H1 (cell line): ENCODE results near the gene RHBDD1. TPM values are rescaled to one million over a fixed set of nuclear protein-coding genes. Genes with fewer than 3 reads are reported as not detected.

ENCODE experiments used
- CTCF ChIA-PET: fragments of 300-600 bp; sonication (Branson Sonifier 250); formaldehyde crosslinking; loops from one replicate; lab custom pipeline; 2021; ENCODE audit not compliant: partially characterized antibody; lab: Charles Lee
- POLR2A ChIA-PET: fragments of 300-600 bp; sonication (Branson Sonifier 250); formaldehyde crosslinking; loops from one replicate; lab custom pipeline; 2021; ENCODE audit warnings: inconsistent platforms; ENCODE audit not compliant: partially characterized antibody; lab: Charles Lee
- DNase-seq, 2 experiments: peaks; one replicate each; pipeline versions ENCODE4 v3.0.0 to v3.0.0-alpha.2; 2010 to 2022; ENCODE audit warnings: low spot score in 2 of 2, low read depth in 1 of 2, mixed read lengths in 1 of 2
- FAIRE-seq: peaks from 2 replicates; lab custom pipeline; 2011; peaks lifted over from hg19 to GRCh38; lab: Jason Lieb, UNC
- H2AFZ ChIP-seq: 2 replicates; pipeline ENCODE4 v1.8.1; 2012; ENCODE audit warnings: low read length, inconsistent platforms
- H2AK5ac ChIP-seq: 2 replicates; pipeline ENCODE4 v1.6.1; 2013; ENCODE audit warnings: low read depth, low read length
- H2BK120ac ChIP-seq: replicated peaks from 2 replicates; pipeline ENCODE3; 2013; ENCODE audit warnings: low read depth, low read length, inconsistent platforms
- H2BK12ac ChIP-seq: 2 replicates; pipeline ENCODE4 v1.6.1; 2013; ENCODE audit warnings: low read depth, low read length
- H2BK15ac ChIP-seq: 2 replicates; pipeline ENCODE4 v1.6.1; 2013; ENCODE audit warnings: low read length
- H2BK20ac ChIP-seq: 2 replicates; pipeline ENCODE4 v1.6.1; 2013; ENCODE audit warnings: low read length
- H2BK5ac ChIP-seq: 2 replicates; pipeline ENCODE4 v1.6.1; 2013; ENCODE audit warnings: low read depth, low read length
- H3K14ac ChIP-seq: 2 replicates; pipeline ENCODE4 v1.6.1; 2013; ENCODE audit warnings: inconsistent platforms; ENCODE audit not compliant: insufficient read length
- H3K18ac ChIP-seq: 2 replicates; pipeline ENCODE4 v1.6.1; 2013; ENCODE audit warnings: low read length; ENCODE audit errors: extremely low read depth
- H3K23ac ChIP-seq: 2 replicates; pipeline ENCODE4 v1.6.1; 2013; ENCODE audit warnings: inconsistent platforms; ENCODE audit not compliant: insufficient read length
- H3K23me2 ChIP-seq: 2 replicates; pipeline ENCODE4 v1.6.1; 2013; ENCODE audit warnings: low read depth, low read length
- H3K27ac ChIP-seq: 2 replicates; pipeline ENCODE4 v1.6.1; 2011; ENCODE audit warnings: low read depth, low read length, inconsistent platforms
- H3K27me3 ChIP-seq, 4 experiments: replicated peaks in 1 of 4; 1 replicate in 1 of 4; 2 replicates in 3 of 4; pipeline versions ENCODE4 v1.6.1 to v1.8.1; 2011 to 2013; ENCODE audit warnings: low read length in 3 of 4, mild to moderate bottlenecking in 3 of 4, inconsistent platforms in 2 of 4, mixed read lengths in 2 of 4, moderate library complexity in 1 of 4; ENCODE audit not compliant: control insufficient read depth in 3 of 4, insufficient read depth in 3 of 4; ENCODE audit errors: extremely low read depth in 1 of 4
- H3K36me3 ChIP-seq, 4 experiments: 2 replicates each; pipeline versions ENCODE4 v1.6.1 to v1.8.1; 2011 to 2013; ENCODE audit warnings: mild to moderate bottlenecking in 4 of 4, low read length in 3 of 4, moderate library complexity in 2 of 4, control low read depth in 1 of 4, inconsistent platforms in 1 of 4; ENCODE audit not compliant: insufficient read depth in 4 of 4, control insufficient read depth in 2 of 4
- H3K4ac ChIP-seq: replicated peaks from 2 replicates; pipeline ENCODE3; 2013; ENCODE audit warnings: low read length, low read depth, mixed read lengths, inconsistent platforms; ENCODE audit not compliant: insufficient read length
- H3K4me1 ChIP-seq, 4 experiments: replicated peaks in 1 of 4; 1 replicate in 1 of 4; 2 replicates in 3 of 4; pipeline versions ENCODE4 v1.6.1 to v1.8.1; 2011 to 2013; ENCODE audit warnings: low read length in 3 of 4, inconsistent platforms in 2 of 4, mixed read lengths in 1 of 4; ENCODE audit not compliant: insufficient read depth in 4 of 4, control insufficient read depth in 3 of 4
- H3K4me2 ChIP-seq, 2 experiments: 2 replicates each; pipeline versions ENCODE4 v1.6.1 to v1.8.1; 2011 to 2013; ENCODE audit warnings: low read depth in 2 of 2, low read length in 2 of 2, control low read depth in 1 of 2, inconsistent platforms in 1 of 2, mild to moderate bottlenecking in 1 of 2; ENCODE audit not compliant: insufficient read depth in 1 of 2
- H3K4me3 ChIP-seq, 4 experiments: fragments of 200-600, 300-600 bp in 1 of 4; sonication (generic), shearing (Covaris generic), sonication (Bioruptor Twin) in 1 of 4; 2 replicates each; pipeline versions ENCODE4 v1.5.1 to v1.8.1; 2011 to 2016; ENCODE audit warnings: low read length in 4 of 4, low read depth in 3 of 4, control low read depth in 2 of 4, inconsistent platforms in 2 of 4, mild to moderate bottlenecking in 2 of 4, mixed read lengths in 1 of 4, moderate library complexity in 1 of 4; ENCODE audit not compliant: insufficient read depth in 2 of 4; ENCODE audit errors: extremely low read depth in 1 of 4
- H3K56ac ChIP-seq: replicated peaks from 2 replicates; pipeline ENCODE3; 2013; ENCODE audit warnings: low read depth, mild to moderate bottlenecking, mixed read lengths, low read length, inconsistent platforms; ENCODE audit not compliant: insufficient read length
- H3K79me1 ChIP-seq: 2 replicates; pipeline ENCODE4 v1.6.1; 2013; ENCODE audit warnings: low read depth, low read length, control low read depth
- H3K79me2 ChIP-seq, 2 experiments: 2 replicates each; pipeline versions ENCODE4 v1.6.1 to v1.8.1; 2012 to 2013; ENCODE audit warnings: low read length in 2 of 2, mild to moderate bottlenecking in 2 of 2, inconsistent platforms in 1 of 2; ENCODE audit not compliant: insufficient read depth in 2 of 2, control insufficient read depth in 1 of 2
- H3K9ac ChIP-seq, 4 experiments: replicated peaks in 1 of 4; 1 replicate in 1 of 4; 2 replicates in 3 of 4; pipeline versions ENCODE4 v1.6.1 to v1.8.1; 2011 to 2013; ENCODE audit warnings: low read depth in 3 of 4, low read length in 3 of 4, control low read depth in 2 of 4, mild to moderate bottlenecking in 2 of 4, moderate library complexity in 2 of 4, inconsistent platforms in 1 of 4; ENCODE audit errors: extremely low read depth in 1 of 4
- H3K9me3 ChIP-seq, 2 experiments: 2 replicates each; pipeline versions ENCODE4 v1.6.1 to v1.8.1; 2012 to 2013; ENCODE audit warnings: mild to moderate bottlenecking in 2 of 2, moderate library complexity in 2 of 2, control low read depth in 1 of 2, inconsistent platforms in 1 of 2, low read depth in 1 of 2, low read length in 1 of 2, mixed read lengths in 1 of 2; ENCODE audit not compliant: insufficient read depth in 2 of 2
- H4K20me1 ChIP-seq, 2 experiments: replicated peaks in 1 of 2; 2 replicates each; pipeline versions ENCODE3 to v1.8.1; 2011 to 2013; ENCODE audit warnings: inconsistent platforms in 2 of 2, low read length in 2 of 2, mild to moderate bottlenecking in 1 of 2; ENCODE audit not compliant: insufficient read depth in 2 of 2, control insufficient read depth in 1 of 2
- H4K5ac ChIP-seq: 2 replicates; pipeline ENCODE4 v1.6.1; 2013; ENCODE audit warnings: low read length, low read depth, mixed read lengths, inconsistent platforms; ENCODE audit not compliant: insufficient read length
- H4K8ac ChIP-seq: 2 replicates; pipeline ENCODE4 v1.8.0; 2013; ENCODE audit warnings: mild to moderate bottlenecking, moderate library complexity, low read length, inconsistent platforms; ENCODE audit not compliant: insufficient read depth; ENCODE audit errors: extremely low read depth
- H4K91ac ChIP-seq: replicated peaks from 2 replicates; pipeline ENCODE3; 2013; ENCODE audit warnings: low read length, mixed read lengths, inconsistent platforms; ENCODE audit not compliant: insufficient read length
- BRCA1 ChIP-seq: IDR thresholded peaks from 2 replicates; pipeline ENCODE4 v1.6.1; 2012; ENCODE audit warnings: low read depth, low read length, improper control_type of control experiment
- CBX8 ChIP-seq: fragments of 300-800, 300-1000 bp; sonication (generic); IDR thresholded peaks from 2 replicates; pipeline ENCODE4 v1.7.1; 2016; ENCODE audit warnings: low read depth, low read length, borderline replicate concordance
- CEBPB ChIP-seq: IDR thresholded peaks from 2 replicates; pipeline ENCODE4 v1.6.1; 2012; ENCODE audit warnings: low read depth, low read length
- EZH2 ChIP-seq: fragments of 200-600 bp; sonication (generic); IDR thresholded peaks from 2 replicates; pipeline ENCODE4 v1.7.1; 2012; ENCODE audit warnings: low read depth, mild to moderate bottlenecking, moderate library complexity, low read length, inconsistent platforms; ENCODE audit not compliant: severe bottlenecking
- GTF2F1 ChIP-seq: IDR thresholded peaks from 2 replicates; pipeline ENCODE4 v1.6.1; 2012; ENCODE audit warnings: low read depth, low read length, improper control_type of control experiment, borderline replicate concordance
- HDAC6 ChIP-seq: IDR thresholded peaks from one replicate; pipeline ENCODE4 v1.7.1; 2012; ENCODE audit warnings: low read depth, mild to moderate bottlenecking, inconsistent platforms, low read length, moderate library complexity
- JUND ChIP-seq: IDR thresholded peaks from 2 replicates; pipeline ENCODE4 v1.6.1; 2011; ENCODE audit warnings: mild to moderate bottlenecking, improper control_type of control experiment, low read length
- KDM1A ChIP-seq: fragments of 200-600, 300-600 bp; sonication (generic); IDR thresholded peaks from 2 replicates; pipeline ENCODE4 v1.7.1; 2016; ENCODE audit warnings: mild to moderate bottlenecking, low read length, borderline replicate concordance
- KDM5A ChIP-seq: fragments of 200-600 bp; IDR thresholded peaks from 2 replicates; pipeline ENCODE4 v1.7.1; 2012; ENCODE audit warnings: mild to moderate bottlenecking, low read length, inconsistent platforms, mixed read lengths
- MAFK ChIP-seq: IDR thresholded peaks from 2 replicates; pipeline ENCODE4 v1.6.1; 2012; ENCODE audit warnings: low read depth, mild to moderate bottlenecking, improper control_type of control experiment, low read length
- POU5F1 ChIP-seq: IDR thresholded peaks from 2 replicates; pipeline ENCODE4 v1.6.1; 2011; ENCODE audit warnings: low read depth, mild to moderate bottlenecking, low read length, moderate library complexity
- RXRA ChIP-seq: IDR thresholded peaks from 2 replicates; pipeline ENCODE4 v1.6.1; 2011; ENCODE audit warnings: low read depth, mild to moderate bottlenecking, low read length, moderate library complexity; ENCODE audit not compliant: insufficient read depth
- SIX5 ChIP-seq: IDR thresholded peaks from 2 replicates; pipeline ENCODE4 v1.6.1; 2011; ENCODE audit warnings: mild to moderate bottlenecking, low read depth, low read length
- WGBS, 2 experiments: shearing (Covaris generic) in 1 of 2; methylation state at CpG; one replicate each; pipeline versions ENCODE4 v1.1.6 to v1.1.7; 2013 to 2015; ENCODE audit warnings: low lambda C conversion rate in 2 of 2, mixed read lengths in 2 of 2, inconsistent platforms in 1 of 2, low coverage in 1 of 2, missing lambda C conversion rate in 1 of 2; ENCODE audit not compliant: insufficient replicate concordance in 2 of 2, insufficient coverage in 1 of 2, insufficient read length in 1 of 2; ENCODE audit errors: extremely low coverage in 1 of 2, missing lambda C conversion rate in 1 of 2; 5-methylcytosine and 5-hydroxymethylcytosine counted together
- polyA plus RNA-seq, 7 experiments: library from polyadenylated mRNA; depleted of rRNA in 3 of 7; stranded (reverse) in 5 of 7; unstranded in 2 of 7; fragments of >200 nt in 5 of 7; fragments of 200-250 nt in 2 of 7; gene quantifications; 1 replicate in 5 of 7; 2 replicates in 1 of 7; 4 replicates in 1 of 7; pipeline versions ENCODE4 v1.2.1 to v1.2.3, GENCODE V29; 2011 to 2013; ENCODE audit warnings: missing spikeins in 2 of 7, mixed read lengths in 2 of 7
- total RNA-seq: library from RNA; stranded (reverse); fragmentation: NEBNext Ultra II Directional; extraction: Animal tissue kit (Norgen Biotek cat#: 25700); gene quantifications from 2 replicates; pipeline ENCODE4 v1.2.1, GENCODE V29; 2021
- TF ChIP-seq, protein P1 (sequence below): IDR thresholded peaks from 2 replicates; pipeline ENCODE4 v1.6.1; 2012; ENCODE audit warnings: inconsistent platforms

RHBDD1 gene
- total and polyA plus RNA-seq, 2 of the 8 experiments (the other 6 are each of a cell fraction or from before 2014, with no cell fraction given): 10.5 to 23.1 TPM

DNA sequence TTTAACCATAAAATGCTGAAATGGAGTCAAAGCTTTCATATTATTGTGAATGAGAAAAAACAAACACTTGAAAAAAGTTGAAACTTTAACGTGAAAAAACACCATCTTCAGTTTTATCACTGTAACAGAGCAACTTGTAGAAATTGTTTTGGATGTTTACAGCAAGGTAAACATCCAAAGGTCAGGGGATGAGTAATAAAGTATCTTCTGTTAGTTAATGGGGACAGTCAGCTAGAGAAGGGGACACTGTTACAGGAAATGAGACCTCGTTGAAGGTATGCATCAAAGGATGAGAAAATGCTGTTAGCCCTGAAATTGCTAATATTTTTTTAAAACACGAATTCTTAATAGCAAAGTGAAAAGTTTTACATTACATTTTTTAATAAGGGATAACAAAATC is 2.9 kb downstream of the RHBDD1 start:
- Histone ChIP-seq H3K14ac (no peak overlapping the region), H3K79me1 (no peaks in the 10 kb centered on the region), H3K56ac (no peak overlapping the region), H2BK120ac (no peak overlapping the region), H3K27ac (no peak overlapping the region), H4K91ac (no peak overlapping the region), H3K79me2 (peaks cover 0 to 7% of the 10 kb centered on the region in 2 experiments; a peak in 2 of 4 replicates), H3K4me1 (peaks cover 0 to 5% (median 1%) of the 10 kb centered on the region in 4 experiments; a peak in 5 of 7 replicates), H3K27me3 (peaks cover 0 to 6% (median 0%) of the 10 kb centered on the region in 4 experiments; a peak in 3 of 7 replicates), H2BK5ac (no peak overlapping the region), H2BK15ac (no peak overlapping the region), H3K23me2 (peaks cover 6% of the 10 kb centered on the region; the same call in 1 of the 2 replicates), H3K9ac (no peak overlapping the region), H4K8ac (no peak overlapping the region), H2AFZ (no peak overlapping the region), H3K23ac (no peak overlapping the region), H3K9me3 (no peaks in the 10 kb centered on the region), H2BK12ac (no peak overlapping the region), H2BK20ac (no peak overlapping the region), H3K36me3 (peaks cover 0 to 8% (median 0%) of the 10 kb centered on the region in 4 experiments; a peak in 1 of 8 replicates), H2AK5ac (no peak overlapping the region), H3K4me2 (no peak overlapping the region), H3K4me3 (no peak overlapping the region), H3K18ac (no peak overlapping the region), H4K5ac (no peak overlapping the region), H3K4ac (no peak overlapping the region), H4K20me1 (no peaks in the 10 kb centered on the region)
- WGBS, 2 experiments: 90% methylated on average over 3 of the region's 3 CpGs; no CpG with 5 or more reads in 1 of the 2 experiments
- ChIA-PET POLR2A (interaction anchor here (0.7 to 1.4 kb wide), 2 partner anchors 9 to 518 kb away, joined by 3 to 4 read pairs; no protein-coding TSS in a partner anchor), CTCF (interaction anchor here (1.0 kb wide), 1 partner anchor 35 kb away, joined by 3 read pairs; no protein-coding TSS in a partner anchor)
- DNase-seq: no peak
- FAIRE-seq: no peak
- TF ChIP-seq KDM1A (no peak), GTF2F1 (no peak), POU5F1 (no peak), RXRA (no peak), HDAC6 (no peak), MAFK (no peak), SIX5 (no peak), EZH2 (no peak), CEBPB (no peak), KDM5A (no peak), JUND (no peak), CBX8 (no peak), BRCA1 (no peak)
- TF ChIP-seq, protein P1, sequence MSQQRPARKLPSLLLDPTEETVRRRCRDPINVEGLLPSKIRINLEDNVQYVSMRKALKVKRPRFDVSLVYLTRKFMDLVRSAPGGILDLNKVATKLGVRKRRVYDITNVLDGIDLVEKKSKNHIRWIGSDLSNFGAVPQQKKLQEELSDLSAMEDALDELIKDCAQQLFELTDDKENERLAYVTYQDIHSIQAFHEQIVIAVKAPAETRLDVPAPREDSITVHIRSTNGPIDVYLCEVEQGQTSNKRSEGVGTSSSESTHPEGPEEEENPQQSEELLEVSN: no peak
